Smooth muscle cell (in vitro differentiated cells): ENCODE results near the gene RPN1. TPM values are rescaled to one million over a fixed set of nuclear protein-coding genes. Genes with fewer than 3 reads are reported as not detected.
"Not testable (repeated sequence)": the region's sequence is repeated elsewhere in the genome, so short reads cannot be mapped to it uniquely, and the experiment has no call there.

Experiments used
- DNase-seq: peaks from one replicate; lab custom pipeline; 2025; ENCODE audit not compliant: unreplicated experiment; lab: John Stamatoyannopoulos, UW
- H2AFZ ChIP-seq: fragments of 200-600 bp; sonication (generic); 2 replicates; pipeline ENCODE4 v1.6.0; 2016; ENCODE audit warnings: antibody characterized with exemption, low read depth, mild to moderate bottlenecking
- H3F3A ChIP-seq: fragments of 200-600 bp; sonication (generic); 2 replicates; pipeline ENCODE4 v1.6.0; 2017; ENCODE audit warnings: antibody characterized with exemption, low read depth
- H3K27ac ChIP-seq: fragments of 200-600 bp; sonication (generic); 2 replicates; pipeline ENCODE4 v1.5.1; 2016; ENCODE audit warnings: low read depth, mild to moderate bottlenecking
- H3K27me3 ChIP-seq: fragments of 200-600 bp; sonication (generic); 2 replicates; pipeline ENCODE4 v1.6.1; 2016; ENCODE audit warnings: low read depth, mild to moderate bottlenecking
- H3K36me3 ChIP-seq: fragments of 200-600 bp; sonication (generic); 2 replicates; pipeline ENCODE4 v1.5.1; 2016; ENCODE audit warnings: low read depth
- H3K4me1 ChIP-seq: fragments of 200-600 bp; sonication (generic); 2 replicates; pipeline ENCODE4 v1.5.1; 2016; ENCODE audit warnings: low read depth
- H3K4me2 ChIP-seq: fragments of 200-600 bp; sonication (generic); 2 replicates; pipeline ENCODE4 v1.6.0; 2016; ENCODE audit warnings: mild to moderate bottlenecking
- H3K4me3 ChIP-seq: fragments of 200-600 bp; sonication (generic); 2 replicates; pipeline ENCODE4 v1.5.1; 2016; ENCODE audit warnings: mild to moderate bottlenecking
- H3K79me2 ChIP-seq: fragments of 200-600 bp; sonication (generic); 2 replicates; pipeline ENCODE4 v1.6.0; 2016; ENCODE audit warnings: low read depth, mild to moderate bottlenecking
- H3K9ac ChIP-seq: fragments of 200-600 bp; sonication (generic); 2 replicates; pipeline ENCODE4 v1.6.0; 2016; ENCODE audit warnings: low read depth
- H3K9me3 ChIP-seq: fragments of 200-600 bp; sonication (generic); replicated peaks from 2 replicates; pipeline ENCODE4 v1.5.1; 2016; ENCODE audit warnings: low read depth
- H4K20me1 ChIP-seq: fragments of 200-600 bp; sonication (generic); 2 replicates; pipeline ENCODE4 v1.6.0; 2016; ENCODE audit warnings: low read depth
- WGBS: methylation state at CpG from one replicate; pipeline ENCODE4 v1.1.7; 2016; ENCODE audit warnings: low lambda C conversion rate; 5-methylcytosine and 5-hydroxymethylcytosine counted together
- polyA plus RNA-seq: library from polyadenylated mRNA; unstranded; fragments of >200 nt; fragmentation: Nextera tagmentation; extraction: Ambion mirVana; gene quantifications from 2 replicates; pipeline ENCODE4 v1.2.1, GENCODE V29; 2016
- total RNA-seq: library from RNA; depleted of rRNA; stranded (reverse); fragments of >200 nt; gene quantifications from 2 replicates; pipeline ENCODE4 v1.2.3, GENCODE V29; 2014
- TF ChIP-seq, protein P1 (sequence below): fragments of 200-600 bp; sonication (generic); IDR thresholded peaks from 2 replicates; pipeline ENCODE4 v1.5.1; 2017; ENCODE audit warnings: borderline replicate concordance, mild to moderate bottlenecking, antibody characterized with exemption; ENCODE audit not compliant: insufficient read depth, poor library complexity, severe bottlenecking

RPN1 gene
- total and polyA plus RNA-seq, 2 experiments from 2014 or later = 420 to 520 TPM

DNA sequence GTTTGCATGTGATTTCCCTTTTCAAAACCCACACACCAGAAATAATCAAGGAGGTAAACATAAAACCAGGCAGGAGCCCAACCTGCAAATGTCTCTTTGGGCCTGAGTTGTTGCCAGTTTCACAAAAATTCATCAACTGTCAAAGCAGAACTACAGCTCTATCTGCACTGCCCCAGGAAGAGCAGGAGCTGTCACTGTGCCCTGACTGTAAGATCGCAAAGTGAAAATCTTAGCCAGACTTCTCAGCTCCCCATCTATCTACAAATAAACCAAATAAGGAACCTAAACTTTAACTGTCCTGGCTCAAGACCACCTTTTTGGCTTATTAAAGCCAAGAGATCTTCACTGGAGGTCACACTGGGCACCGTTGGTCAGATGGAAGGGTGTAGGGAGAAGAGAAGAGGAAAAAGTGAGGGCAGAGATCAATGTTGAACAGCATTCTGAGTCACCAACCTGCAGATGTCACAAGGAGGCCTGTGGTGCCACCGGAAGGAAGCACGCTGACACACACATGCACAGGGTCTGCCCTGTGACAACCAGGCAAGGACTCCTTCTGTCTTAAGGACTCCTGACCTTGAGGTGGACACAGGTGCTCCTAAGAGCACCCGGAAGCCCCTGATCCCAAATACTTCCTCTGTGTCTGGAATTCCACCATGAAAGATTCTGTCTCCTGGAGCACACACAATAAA, 58.7 kb downstream of the RPN1 start:
- H3K79me2 ChIP-seq = no peaks in the 10 kb centered on the region
- H3K4me1 ChIP-seq = no peaks in the 10 kb centered on the region
- H3K27ac ChIP-seq = no peak overlapping the region
- no peak for DNase-seq
- H3K4me3 ChIP-seq = no peak overlapping the region
- no peak overlapping the region for H3K9ac ChIP-seq
- H3K27me3 ChIP-seq = no peaks in the 10 kb centered on the region
- no peaks in the 10 kb centered on the region for H4K20me1 ChIP-seq
- H3K36me3 ChIP-seq = no peaks in the 10 kb centered on the region
- 76% methylated on average over 5 of the region's 5 CpGs for WGBS
- H3K4me2 ChIP-seq = no peak overlapping the region
- no peaks in the 10 kb centered on the region for H3K9me3 ChIP-seq
- H3F3A ChIP-seq = no peaks in the 10 kb centered on the region
- H2AFZ ChIP-seq = no peak overlapping the region
- TF ChIP-seq, protein P1, sequence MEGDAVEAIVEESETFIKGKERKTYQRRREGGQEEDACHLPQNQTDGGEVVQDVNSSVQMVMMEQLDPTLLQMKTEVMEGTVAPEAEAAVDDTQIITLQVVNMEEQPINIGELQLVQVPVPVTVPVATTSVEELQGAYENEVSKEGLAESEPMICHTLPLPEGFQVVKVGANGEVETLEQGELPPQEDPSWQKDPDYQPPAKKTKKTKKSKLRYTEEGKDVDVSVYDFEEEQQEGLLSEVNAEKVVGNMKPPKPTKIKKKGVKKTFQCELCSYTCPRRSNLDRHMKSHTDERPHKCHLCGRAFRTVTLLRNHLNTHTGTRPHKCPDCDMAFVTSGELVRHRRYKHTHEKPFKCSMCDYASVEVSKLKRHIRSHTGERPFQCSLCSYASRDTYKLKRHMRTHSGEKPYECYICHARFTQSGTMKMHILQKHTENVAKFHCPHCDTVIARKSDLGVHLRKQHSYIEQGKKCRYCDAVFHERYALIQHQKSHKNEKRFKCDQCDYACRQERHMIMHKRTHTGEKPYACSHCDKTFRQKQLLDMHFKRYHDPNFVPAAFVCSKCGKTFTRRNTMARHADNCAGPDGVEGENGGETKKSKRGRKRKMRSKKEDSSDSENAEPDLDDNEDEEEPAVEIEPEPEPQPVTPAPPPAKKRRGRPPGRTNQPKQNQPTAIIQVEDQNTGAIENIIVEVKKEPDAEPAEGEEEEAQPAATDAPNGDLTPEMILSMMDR = no peak

DNA sequence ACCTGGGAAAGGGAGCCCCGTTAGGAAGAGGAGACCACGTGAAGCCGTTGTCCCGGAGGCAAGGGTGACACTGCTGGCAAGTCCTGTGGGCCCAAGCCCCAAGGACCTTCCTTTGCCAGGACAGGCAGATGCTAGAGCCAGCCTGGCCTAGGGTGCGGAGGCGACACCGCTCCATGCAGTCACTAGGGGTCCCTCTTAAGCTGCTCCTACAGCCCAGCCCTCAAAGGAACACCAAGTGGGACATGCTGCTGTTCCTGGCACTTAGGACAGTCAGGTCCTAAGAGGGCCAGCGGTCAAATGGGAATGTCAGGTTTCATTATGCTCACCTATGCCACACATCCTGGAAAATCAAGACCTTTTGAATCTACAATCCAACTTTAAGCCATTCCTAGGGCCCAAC, 59.7 kb downstream of the RPN1 start:
- H2AFZ ChIP-seq = no peak overlapping the region
- no peaks in the 10 kb centered on the region for H3K4me1 ChIP-seq
- no peaks in the 10 kb centered on the region for H3K36me3 ChIP-seq
- no peaks in the 10 kb centered on the region for H3K27me3 ChIP-seq
- no peak overlapping the region for H3K4me2 ChIP-seq
- H3K9ac ChIP-seq = no peak overlapping the region
- WGBS = 63% methylated on average over 8 of the region's 8 CpGs
- no peak overlapping the region for H3K4me3 ChIP-seq
- TF ChIP-seq, protein P1 = no peak
- H3K27ac ChIP-seq = no peak overlapping the region
- DNase-seq = no peak
- H3K9me3 ChIP-seq = no peaks in the 10 kb centered on the region
- no peaks in the 10 kb centered on the region for H3K79me2 ChIP-seq
- H3F3A ChIP-seq = no peaks in the 10 kb centered on the region
- no peaks in the 10 kb centered on the region for H4K20me1 ChIP-seq

DNA sequence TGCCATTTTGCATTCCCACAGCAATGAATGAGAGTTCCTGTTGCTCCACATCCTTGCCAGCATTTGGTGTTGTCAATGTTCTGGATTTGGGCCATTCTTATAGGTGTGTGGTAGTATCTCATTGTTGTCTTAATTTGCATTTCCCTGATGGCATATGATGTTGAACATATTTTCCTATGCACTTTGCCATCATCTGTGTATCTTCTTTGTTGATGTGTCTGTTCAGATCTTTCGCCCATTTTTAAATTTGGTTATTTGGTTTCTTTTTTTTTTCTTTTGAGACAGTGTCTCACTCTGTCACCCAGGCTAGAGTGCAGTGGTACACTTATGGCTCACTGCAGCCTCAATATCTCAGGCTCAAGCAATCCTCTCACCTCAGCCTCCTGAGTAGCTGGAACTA, 60.6 kb downstream of the RPN1 start:
- 0% methylated on average over 1 of the region's 1 CpG for WGBS
- not testable (repeated sequence) for H3K27ac ChIP-seq, H3K27me3 ChIP-seq, H3K4me1 ChIP-seq, H3K4me2 ChIP-seq, H3K79me2 ChIP-seq, H3K9me3 ChIP-seq, H3F3A ChIP-seq, H3K9ac ChIP-seq, H3K4me3 ChIP-seq, H2AFZ ChIP-seq, H3K36me3 ChIP-seq, H4K20me1 ChIP-seq, DNase-seq

DNA sequence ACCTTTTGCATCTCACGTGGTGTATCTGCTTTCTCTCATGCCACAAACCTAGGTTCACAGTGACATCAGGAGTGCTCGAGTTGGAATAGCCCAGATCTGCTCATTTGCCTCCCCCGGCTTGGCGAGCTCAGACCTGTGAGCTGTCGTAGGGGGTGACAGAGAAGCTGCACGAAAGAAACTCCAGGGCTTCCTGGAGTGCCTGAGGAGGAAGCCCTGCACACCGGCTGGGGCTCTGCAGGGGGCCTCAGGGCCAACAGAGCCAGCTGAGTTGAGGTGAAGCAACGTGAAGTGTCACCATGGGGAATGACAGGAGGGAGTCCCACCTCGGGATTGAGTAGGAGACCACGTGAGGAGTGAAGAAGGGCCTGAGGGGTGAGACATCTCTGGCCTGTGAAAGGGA, 62.5 kb downstream of the RPN1 start:
- no peaks in the 10 kb centered on the region for H3K79me2 ChIP-seq
- H3K36me3 ChIP-seq = no peaks in the 10 kb centered on the region
- WGBS = 86% methylated on average over 10 of the region's 10 CpGs
- no peak overlapping the region for H3K27ac ChIP-seq
- H3K9me3 ChIP-seq = no peaks in the 10 kb centered on the region
- TF ChIP-seq, protein P1 = no peak
- no peaks in the 10 kb centered on the region for H3K27me3 ChIP-seq
- H2AFZ ChIP-seq = no peak overlapping the region
- no peaks in the 10 kb centered on the region for H3K4me1 ChIP-seq
- no peak overlapping the region for H3K9ac ChIP-seq
- H3K4me3 ChIP-seq = no peak overlapping the region
- H3F3A ChIP-seq = no peaks in the 10 kb centered on the region
- no peaks in the 10 kb centered on the region for H4K20me1 ChIP-seq
- no peak overlapping the region for H3K4me2 ChIP-seq
- no peak for DNase-seq
